ENCODE measurements around the gene HGFAC. TPM values are rescaled to one million over a fixed set of nuclear protein-coding genes. Genes with fewer than 3 reads are reported as not detected.

The HGFAC gene
- total RNA-seq, 1 donor from 2014 or later: not detected

DNA sequence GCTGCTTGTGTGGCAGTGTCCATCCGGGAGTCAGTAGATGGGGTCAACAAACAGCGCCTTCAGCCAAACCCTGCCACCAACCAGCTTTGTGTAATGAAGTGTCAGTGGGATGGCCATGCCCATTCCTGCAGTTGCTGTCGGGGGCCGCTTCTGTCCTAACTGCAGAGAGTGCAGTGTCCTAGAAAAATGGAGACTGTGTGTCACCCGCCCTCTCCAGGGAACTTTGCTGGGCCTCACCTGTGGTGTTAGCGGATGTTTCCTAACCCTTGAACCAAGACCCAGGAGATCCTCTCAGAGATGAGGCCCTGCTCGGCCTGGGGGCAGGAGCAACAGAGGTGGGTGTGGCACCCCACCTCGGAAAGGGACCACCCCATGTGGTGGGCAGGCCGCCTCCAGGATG, 35.3 kb upstream of the HGFAC start:
- Histone ChIP-seq H3K4me3 (no peak overlapping the region), H3F3A (ENCODE audit: low read depth) (no peaks in the 10 kb centered on the region), H3K9ac (no peak overlapping the region), H3K4me1 (peaks cover 17% of the 10 kb centered on the region), H3K79me2 (ENCODE audit: low read depth) (no peaks in the 10 kb centered on the region), H3K4me2 (no peak overlapping the region), H3K9me3 (ENCODE audit: low read depth) (no peaks in the 10 kb centered on the region), H3K27me3 (no peaks in the 10 kb centered on the region), H2AFZ (replicated peaks) (no peak overlapping the region), H3K27ac (no peak overlapping the region), H4K20me1 (ENCODE audit: low read depth) (peaks cover 19% of the 10 kb centered on the region), H3K36me3 (no peaks in the 10 kb centered on the region)
- TF ChIP-seq CTCF (IDR thresholded peaks at IDR 0.05) (no peak), EZH2 (IDR thresholded peaks at IDR 0.05) (no peak), EZH2phosphoT487 (IDR thresholded peaks at IDR 0.05) (no peak)
- H3K4me1 Mint-ChIP-seq: peaks cover 40% of the 10 kb centered on the region
- peaks cover 18% of the 10 kb centered on the region for H3K9me3 Mint-ChIP-seq
- no peak overlapping the region for H3K4me3 Mint-ChIP-seq
- no peak for DNase-seq (ENCODE audit: low spot score)
- peaks cover 3% of the 10 kb centered on the region for H3K27me3 Mint-ChIP-seq (ENCODE audit: insufficient read depth, low read depth)
- no peak overlapping the region for H3K27ac Mint-ChIP-seq
- peaks cover 24% of the 10 kb centered on the region for H3K36me3 Mint-ChIP-seq

- Histone ChIP-seq H2AFZ (replicated peaks) (no peak overlapping the region), H3K4me2 (no peak overlapping the region), H3K79me2 (ENCODE audit: low read depth) (no peaks in the 10 kb centered on the region), H3F3A (ENCODE audit: low read depth) (no peaks in the 10 kb centered on the region), H4K20me1 (ENCODE audit: low read depth) (peaks cover 27% of the 10 kb centered on the region), H3K4me3 (no peak overlapping the region), H3K27ac (no peak overlapping the region), H3K4me1 (peaks cover 22% of the 10 kb centered on the region), H3K36me3 (no peaks in the 10 kb centered on the region), H3K9me3 (ENCODE audit: low read depth) (no peaks in the 10 kb centered on the region), H3K9ac (no peak overlapping the region), H3K27me3 (no peaks in the 10 kb centered on the region)
- Mint-ChIP-seq H3K27me3 (ENCODE audit: insufficient read depth, low read depth) (peaks cover 2% of the 10 kb centered on the region), H3K4me1 (peaks cover 49% of the 10 kb centered on the region), H3K9me3 (peaks cover 18% of the 10 kb centered on the region), H3K4me3 (no peak overlapping the region), H3K36me3 (peaks cover 24% of the 10 kb centered on the region), H3K27ac (no peak overlapping the region)
- no peak for TF ChIP-seq EZH2phosphoT487 (IDR thresholded peaks at IDR 0.05)
- no peak for TF ChIP-seq CTCF (IDR thresholded peaks at IDR 0.05)
- no peak for TF ChIP-seq EZH2 (IDR thresholded peaks at IDR 0.05)
- DNase-seq (ENCODE audit: low spot score): no peak
Measured at GRCh38 chr4:3407171-3407771, 34.5 kb upstream of the HGFAC start.

DNA sequence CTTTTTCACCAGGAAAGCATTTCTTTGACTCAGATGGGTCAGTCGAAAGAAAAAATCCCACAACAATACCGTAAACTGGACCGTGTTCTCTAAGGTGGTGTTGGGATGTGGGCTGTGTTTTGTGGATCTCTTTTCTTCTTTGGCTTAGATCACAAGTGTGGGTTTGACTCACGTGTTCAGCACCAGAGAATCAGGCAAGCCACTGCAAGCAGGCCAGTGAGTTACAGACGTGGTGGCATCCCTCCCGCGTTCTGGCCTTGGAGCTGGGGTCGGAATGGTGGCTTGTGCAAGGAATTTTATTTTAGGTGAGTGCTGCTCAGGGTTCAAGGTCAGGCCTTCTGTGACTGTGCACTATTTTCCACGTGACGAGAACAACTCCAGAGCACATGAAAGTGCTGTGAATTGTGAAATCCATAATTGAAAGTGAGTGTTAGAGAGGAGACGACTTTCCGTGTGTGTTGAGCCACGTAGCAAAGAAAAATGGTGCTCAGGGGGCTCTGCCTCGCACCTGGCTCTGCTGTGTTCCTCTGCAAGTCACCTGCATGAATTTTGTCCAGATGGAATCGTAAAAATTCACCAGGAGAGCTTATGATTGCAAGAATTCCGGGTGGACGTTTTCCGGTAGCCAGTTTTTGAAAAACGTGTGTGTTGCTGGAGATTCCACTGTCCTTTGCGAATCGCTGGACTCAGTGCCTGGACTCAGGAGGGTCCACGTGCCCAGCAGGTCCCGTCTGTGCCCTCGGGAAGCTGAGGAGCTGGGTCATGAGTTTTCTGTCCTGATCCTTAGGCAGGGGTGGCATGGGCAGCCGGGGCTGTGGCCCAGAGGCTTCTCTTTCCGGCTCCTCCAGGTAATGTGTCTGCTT, 33.6 kb upstream of the HGFAC start:
- Histone ChIP-seq H4K20me1 (ENCODE audit: low read depth) (peaks cover 27% of the 10 kb centered on the region), H2AFZ (replicated peaks) (no peak overlapping the region), H3K27ac (no peak overlapping the region), H3K9me3 (ENCODE audit: low read depth) (no peaks in the 10 kb centered on the region), H3F3A (ENCODE audit: low read depth) (no peaks in the 10 kb centered on the region), H3K4me3 (no peak overlapping the region), H3K4me2 (peak overlapping the region; percentile 11), H3K79me2 (ENCODE audit: low read depth) (no peaks in the 10 kb centered on the region), H3K36me3 (no peaks in the 10 kb centered on the region), H3K27me3 (no peaks in the 10 kb centered on the region), H3K4me1 (peaks cover 25% of the 10 kb centered on the region), H3K9ac (no peak overlapping the region)
- H3K27ac Mint-ChIP-seq: peak overlapping the region; percentile 26
- peaks cover 19% of the 10 kb centered on the region for H3K36me3 Mint-ChIP-seq
- DNase-seq (ENCODE audit: low spot score): no peak
- peaks cover 53% of the 10 kb centered on the region for H3K4me1 Mint-ChIP-seq
- peaks cover 16% of the 10 kb centered on the region for H3K9me3 Mint-ChIP-seq
- TF ChIP-seq EZH2phosphoT487 (IDR thresholded peaks at IDR 0.05) (no peak), CTCF (IDR thresholded peaks at IDR 0.05) (no peak), EZH2 (IDR thresholded peaks at IDR 0.05) (no peak)
- peaks cover 2% of the 10 kb centered on the region for H3K27me3 Mint-ChIP-seq (ENCODE audit: insufficient read depth, low read depth)
- no peak overlapping the region for H3K4me3 Mint-ChIP-seq
